ENCODE results near the gene STRN. TPM values are rescaled to one million over a fixed set of nuclear protein-coding genes. Genes with fewer than 3 reads are reported as not detected.
"Not testable (repeated sequence)": the region's sequence is repeated elsewhere in the genome, so short reads cannot be mapped to it uniquely, and the experiment has no call there.

The STRN gene
- total and polyA plus RNA-seq, 2 experiments from 2014 or later = 6.5 to 12.1 TPM

DNA sequence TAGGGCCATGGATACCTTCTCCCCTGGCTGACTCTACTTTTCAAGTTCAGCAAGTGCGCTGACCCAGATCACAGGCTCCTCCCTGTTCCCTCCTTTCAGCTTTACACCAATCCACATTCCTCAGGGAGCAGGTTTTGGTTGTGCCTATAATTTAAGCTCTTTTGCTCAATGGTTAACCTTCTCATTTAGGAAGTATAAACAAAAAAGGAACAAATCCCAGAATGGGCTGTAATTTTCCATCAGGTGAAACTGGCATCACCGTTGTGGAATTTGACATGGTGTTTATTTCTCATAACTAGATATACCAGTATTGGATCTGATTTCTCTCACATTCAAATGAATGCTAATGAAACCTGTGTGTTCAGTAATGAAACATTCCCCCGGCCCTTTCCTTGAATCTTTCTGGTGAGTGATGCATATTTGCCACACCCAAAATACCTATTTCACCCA is 13.6 kb downstream of the STRN start:
- in situ Hi-C loops (cut with MboI) = no loop called here

DNA sequence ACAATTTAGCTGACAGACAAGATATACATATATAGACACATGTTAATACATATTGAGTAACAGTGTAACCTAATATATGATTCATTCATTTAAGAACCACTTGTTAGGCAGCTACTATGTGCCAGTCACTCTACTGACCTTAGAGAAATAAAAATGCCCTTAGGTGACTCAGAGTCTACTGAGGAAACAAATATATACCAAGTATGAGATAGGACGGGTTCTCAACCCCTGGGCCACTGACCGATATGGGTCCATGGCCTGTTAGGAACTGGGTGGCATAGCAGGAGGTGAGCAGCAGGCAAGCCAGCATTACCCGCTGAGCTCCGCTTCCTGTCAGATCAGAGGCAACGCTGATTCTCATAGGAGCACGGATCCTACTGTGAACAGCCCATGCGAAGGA is 14.8 kb downstream of the STRN start:
- peaks cover 100% of the 10 kb centered on the region for H3K79me2 ChIP-seq (ENCODE audit: insufficient read depth)
- in situ Hi-C loops (cut with MboI) = no loop called here
- peak; percentile 52 for DNase-seq

More for the DNA sequence above, 13.6 kb downstream of the STRN start:
- Histone ChIP-seq H3K9me3 (ENCODE audit: low read depth) (no peaks in the 10 kb centered on the region), H3K9ac (no peak overlapping the region), H3K4me1 (ENCODE audit: insufficient read depth) (peaks cover 6% of the 10 kb centered on the region; the same call in 1 of the 2 replicates), H3K9me2 (ENCODE audit: insufficient read depth) (no peaks in the 10 kb centered on the region), H3K27ac (no peak overlapping the region), H3K79me2 (ENCODE audit: insufficient read depth) (peaks cover 100% of the 10 kb centered on the region), H3K4me3 (no peak overlapping the region), H3K27me3 (replicated peaks; ENCODE audit: insufficient read depth) (no peaks in the 10 kb centered on the region), H4K20me1 (ENCODE audit: insufficient read depth) (peaks cover 11% of the 10 kb centered on the region; the same call in 1 of the 2 replicates), H3K36me3 (ENCODE audit: low read depth) (no peaks in the 10 kb centered on the region), H3K4me2 (ENCODE audit: unreplicated experiment) (no peak overlapping the region), H3F3A (ENCODE audit: insufficient read depth) (no peaks in the 10 kb centered on the region), H2AFZ (no peak overlapping the region)
- no peak for DNase-seq
- TF ChIP-seq EZH2 (IDR thresholded peaks at IDR 0.05; ENCODE audit: insufficient read depth, poor library complexity, severe bottlenecking) = no peak
- no peak for TF ChIP-seq EZH2phosphoT487 (IDR thresholded peaks at IDR 0.05; ENCODE audit: insufficient read depth, low read depth)
- WGBS, 2 experiments (ENCODE audit: low coverage in 1 of 2, low lambda C conversion rate in 2 of 2, missing lambda C conversion rate in 2 of 2) = 93 to 98% methylated on average over 3 of the region's 3 CpGs

DNA sequence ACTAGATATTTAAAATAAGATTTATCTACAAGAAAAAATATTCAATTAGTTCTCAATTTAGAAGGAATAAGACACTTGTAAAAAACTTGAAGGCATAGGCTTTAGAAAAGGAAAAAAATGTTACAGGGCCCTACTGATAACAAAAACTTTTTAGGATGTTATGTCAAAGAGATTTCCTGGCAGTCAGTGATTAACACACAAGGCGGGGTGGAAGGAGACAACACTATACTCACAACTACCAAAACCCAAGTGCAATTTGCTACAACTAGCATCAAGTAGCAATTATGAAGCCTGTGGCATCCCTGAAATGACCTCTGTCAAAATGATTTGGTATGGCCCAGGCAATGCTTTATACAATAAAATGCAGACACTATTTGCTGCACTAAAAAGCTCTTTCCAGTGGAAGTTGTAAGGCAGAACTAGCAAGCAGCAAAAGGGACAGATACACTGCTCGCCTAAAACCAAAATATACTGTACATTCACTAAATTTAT is 15.3 kb downstream of the STRN start:
- Histone ChIP-seq H3K4me3 (no peak overlapping the region), H3K4me2 (ENCODE audit: unreplicated experiment) (no peak overlapping the region), H4K20me1 (ENCODE audit: insufficient read depth) (peaks cover 9% of the 10 kb centered on the region; the same call in 1 of the 2 replicates), H3K27me3 (replicated peaks; ENCODE audit: insufficient read depth) (no peaks in the 10 kb centered on the region), H3K27ac (no peak overlapping the region), H3K36me3 (ENCODE audit: low read depth) (no peaks in the 10 kb centered on the region), H3F3A (ENCODE audit: insufficient read depth) (no peaks in the 10 kb centered on the region), H3K79me2 (ENCODE audit: insufficient read depth) (peaks cover 100% of the 10 kb centered on the region), H3K4me1 (ENCODE audit: insufficient read depth) (peaks cover 6% of the 10 kb centered on the region; the same call in 1 of the 2 replicates), H3K9me2 (ENCODE audit: insufficient read depth) (no peaks in the 10 kb centered on the region), H3K9me3 (ENCODE audit: low read depth) (no peaks in the 10 kb centered on the region), H2AFZ (no peak overlapping the region), H3K9ac (no peak overlapping the region)
- no peak for DNase-seq
- WGBS, 2 experiments (ENCODE audit: low coverage in 1 of 2, low lambda C conversion rate in 2 of 2, missing lambda C conversion rate in 2 of 2) = 96 to 100% methylated on average over 2 of the region's 2 CpGs
- in situ Hi-C loops (cut with MboI) = no loop called here
- TF ChIP-seq EZH2phosphoT487 (IDR thresholded peaks at IDR 0.05; ENCODE audit: insufficient read depth, low read depth) (no peak), EZH2 (IDR thresholded peaks at IDR 0.05; ENCODE audit: insufficient read depth, poor library complexity, severe bottlenecking) (no peak)

More for the DNA sequence above, 14.8 kb downstream of the STRN start:
- Histone ChIP-seq H3K9me2 (ENCODE audit: insufficient read depth) (no peaks in the 10 kb centered on the region), H3K9ac (no peak overlapping the region), H2AFZ (no peak overlapping the region), H3K27me3 (replicated peaks; ENCODE audit: insufficient read depth) (no peaks in the 10 kb centered on the region), H3F3A (ENCODE audit: insufficient read depth) (no peaks in the 10 kb centered on the region), H3K4me3 (no peak overlapping the region), H3K36me3 (ENCODE audit: low read depth) (no peaks in the 10 kb centered on the region), H3K27ac (no peak overlapping the region), H3K4me1 (ENCODE audit: insufficient read depth) (peaks cover 6% of the 10 kb centered on the region; the same call in 1 of the 2 replicates), H4K20me1 (ENCODE audit: insufficient read depth) (peaks cover 11% of the 10 kb centered on the region; the same call in 1 of the 2 replicates), H3K4me2 (ENCODE audit: unreplicated experiment) (no peak overlapping the region), H3K9me3 (ENCODE audit: low read depth) (no peaks in the 10 kb centered on the region)
- no peak for TF ChIP-seq EZH2phosphoT487 (IDR thresholded peaks at IDR 0.05; ENCODE audit: insufficient read depth, low read depth)
- TF ChIP-seq EZH2 (IDR thresholded peaks at IDR 0.05; ENCODE audit: insufficient read depth, poor library complexity, severe bottlenecking) = no peak
- WGBS, 2 experiments (ENCODE audit: low coverage in 1 of 2, low lambda C conversion rate in 2 of 2, missing lambda C conversion rate in 2 of 2) = 92 to 94% methylated on average over 7 of the region's 7 CpGs

DNA sequence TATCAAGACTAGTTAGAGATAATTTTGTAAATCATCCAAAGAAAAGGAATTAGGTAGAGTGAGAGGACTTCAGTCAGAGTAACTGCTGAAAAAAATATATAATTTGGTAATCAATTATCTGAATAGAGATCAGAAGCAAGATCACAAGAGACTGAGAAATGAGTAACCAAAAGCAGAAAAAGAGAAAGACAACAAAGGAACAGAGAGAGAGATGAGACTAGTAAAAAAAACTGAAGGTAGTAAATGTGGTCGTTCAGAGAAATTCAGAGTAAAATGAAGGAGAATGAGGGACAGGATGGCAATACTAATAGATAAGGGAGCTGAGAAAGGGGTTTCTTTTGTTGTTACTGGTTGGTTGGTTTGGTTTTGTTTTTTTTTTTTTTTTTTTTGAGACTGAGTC is 16.5 kb downstream of the STRN start:
- in situ Hi-C loops (cut with MboI) = no loop called here
- H3K9me2 ChIP-seq (ENCODE audit: insufficient read depth) = no peaks in the 10 kb centered on the region
- no peak overlapping the region for H2AFZ ChIP-seq
- peaks cover 6% of the 10 kb centered on the region; the same call in 1 of the 2 replicates for H3K4me1 ChIP-seq (ENCODE audit: insufficient read depth)
- no peak for DNase-seq
- H3K27ac ChIP-seq = no peak overlapping the region
- H3F3A ChIP-seq (ENCODE audit: insufficient read depth) = no peaks in the 10 kb centered on the region
- TF ChIP-seq EZH2phosphoT487 (IDR thresholded peaks at IDR 0.05; ENCODE audit: insufficient read depth, low read depth) (no peak), EZH2 (IDR thresholded peaks at IDR 0.05; ENCODE audit: insufficient read depth, poor library complexity, severe bottlenecking) (no peak)
- H3K4me2 ChIP-seq (ENCODE audit: unreplicated experiment) = no peak overlapping the region
- H4K20me1 ChIP-seq (ENCODE audit: insufficient read depth) = peaks cover 6% of the 10 kb centered on the region; the same call in 1 of the 2 replicates
- H3K4me3 ChIP-seq = no peak overlapping the region
- H3K27me3 ChIP-seq (replicated peaks; ENCODE audit: insufficient read depth) = no peaks in the 10 kb centered on the region
- no peaks in the 10 kb centered on the region for H3K36me3 ChIP-seq (ENCODE audit: low read depth)
- no peak overlapping the region for H3K9ac ChIP-seq
- H3K79me2 ChIP-seq (ENCODE audit: insufficient read depth) = peaks cover 100% of the 10 kb centered on the region
- no peaks in the 10 kb centered on the region for H3K9me3 ChIP-seq (ENCODE audit: low read depth)
- WGBS, 2 experiments (ENCODE audit: low coverage in 1 of 2, low lambda C conversion rate in 2 of 2, missing lambda C conversion rate in 2 of 2) = 94 to 100% methylated on average over 1 of the region's 1 CpG

DNA sequence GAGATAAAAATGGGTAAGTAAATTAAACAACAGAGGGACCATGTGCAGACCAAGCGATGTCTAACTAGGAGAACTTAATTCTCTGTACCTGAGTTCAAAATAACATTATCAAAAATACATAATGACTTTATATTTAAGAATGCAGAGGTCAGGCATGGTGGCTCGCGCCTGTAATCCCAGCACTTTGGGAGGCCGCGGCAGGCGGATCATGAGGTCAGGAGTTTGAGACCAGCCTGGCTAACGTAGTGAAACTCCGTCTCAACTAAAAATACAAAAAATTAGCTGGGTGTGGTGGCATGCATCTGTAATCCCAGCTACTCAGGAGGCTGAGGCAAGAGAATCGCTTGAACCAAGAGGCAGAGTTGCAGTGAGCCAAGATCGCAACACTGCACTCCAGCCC is 21.1 kb downstream of the STRN start:
- H2AFZ ChIP-seq; DNase-seq; in situ Hi-C loops (cut with MboI); H4K20me1 ChIP-seq (ENCODE audit: insufficient read depth); H3K4me2 ChIP-seq (ENCODE audit: unreplicated experiment); H3K36me3 ChIP-seq (ENCODE audit: low read depth); H3K4me1 ChIP-seq (ENCODE audit: insufficient read depth); H3F3A ChIP-seq (ENCODE audit: insufficient read depth); H3K9me3 ChIP-seq (ENCODE audit: low read depth); H3K9ac ChIP-seq; H3K9me2 ChIP-seq (ENCODE audit: insufficient read depth); H3K27ac ChIP-seq; H3K4me3 ChIP-seq; H3K27me3 ChIP-seq (replicated peaks; ENCODE audit: insufficient read depth): not testable (repeated sequence)
- WGBS, 2 experiments (ENCODE audit: low coverage in 1 of 2, low lambda C conversion rate in 2 of 2, missing lambda C conversion rate in 2 of 2) = 91 to 92% methylated on average over 10 of the region's 10 CpGs
- peaks cover 90% of the 10 kb centered on the region for H3K79me2 ChIP-seq (ENCODE audit: insufficient read depth)
